CD4-positive, alpha-beta T cell treated with Interleukin-1 beta for 1 hour (primary cell): Measurements from ENCODE around the gene PATE1.

ENCODE experiments used
- DNase-seq, 2 donors: peaks; one replicate each; pipeline ENCODE4 v3.0.0-alpha.2; 2020 to 2022

Gene PATE1

GRCh38 chr11:125797641-125798040, 51.6 kb downstream of the PATE1 start:
- no peak for DNase-seq
